Breast epithelium (tissue), 3 donors: ENCODE measurements around the gene MYBPC2.

Experiments
- POLR2A ChIP-seq: fragments of 450-650 bp; IDR thresholded peaks from one replicate; pipeline ENCODE4 v1.6.1; 2016; ENCODE audit warnings: antibody characterized with exemption, mild to moderate bottlenecking, moderate library complexity
- TF ChIP-seq, protein P1 (sequence below), 3 donors: fragments of 450-650 bp; IDR thresholded peaks; one replicate each; pipeline ENCODE4 v1.5.1; 2016 to 2017; ENCODE audit warnings: antibody characterized with exemption in 3 of 3, mild to moderate bottlenecking in 3 of 3, moderate library complexity in 3 of 3

DNA sequence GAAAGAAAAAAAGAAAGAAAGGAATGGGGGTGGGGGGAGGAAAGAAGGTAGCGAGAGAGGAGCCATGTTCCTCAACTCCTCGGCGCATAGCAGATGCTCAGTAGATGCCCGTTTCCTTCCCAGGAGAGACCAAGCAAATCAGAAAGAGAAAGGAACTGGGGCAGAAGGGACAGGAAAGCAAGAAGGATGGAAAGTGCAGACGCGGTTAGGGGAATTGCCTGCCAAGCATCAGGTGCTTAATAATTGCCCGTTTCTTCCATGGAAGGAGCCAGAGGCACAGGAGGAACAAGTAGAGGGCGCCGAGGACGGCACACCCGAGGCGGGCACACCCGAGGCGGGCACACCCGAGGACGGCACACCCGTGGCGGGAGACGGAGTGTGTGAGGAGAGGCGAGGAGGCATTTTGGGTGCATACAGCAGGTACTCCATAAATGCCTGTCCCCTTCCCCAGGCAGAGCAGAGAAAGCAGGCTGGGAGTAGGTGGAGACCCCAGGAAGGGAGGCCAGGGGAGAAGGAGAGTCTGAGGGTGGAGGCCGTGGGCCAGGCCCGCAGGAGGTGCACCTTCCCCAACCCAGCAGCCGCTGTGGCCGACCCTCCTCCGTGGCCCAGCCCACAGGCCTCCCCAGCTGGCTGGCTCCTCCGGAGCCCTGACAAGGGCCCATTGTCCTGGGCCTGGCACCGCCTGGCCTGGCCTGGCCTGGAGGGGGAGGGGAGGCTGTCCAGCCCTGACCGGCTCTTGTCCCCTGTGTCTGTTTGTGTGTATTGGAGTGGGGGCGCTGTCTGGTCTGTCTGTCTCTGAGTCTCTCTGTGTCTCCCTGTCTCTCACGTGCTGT, 63.7 kb downstream of the MYBPC2 start:
- no peak for TF ChIP-seq POLR2A
- TF ChIP-seq, protein P1, sequence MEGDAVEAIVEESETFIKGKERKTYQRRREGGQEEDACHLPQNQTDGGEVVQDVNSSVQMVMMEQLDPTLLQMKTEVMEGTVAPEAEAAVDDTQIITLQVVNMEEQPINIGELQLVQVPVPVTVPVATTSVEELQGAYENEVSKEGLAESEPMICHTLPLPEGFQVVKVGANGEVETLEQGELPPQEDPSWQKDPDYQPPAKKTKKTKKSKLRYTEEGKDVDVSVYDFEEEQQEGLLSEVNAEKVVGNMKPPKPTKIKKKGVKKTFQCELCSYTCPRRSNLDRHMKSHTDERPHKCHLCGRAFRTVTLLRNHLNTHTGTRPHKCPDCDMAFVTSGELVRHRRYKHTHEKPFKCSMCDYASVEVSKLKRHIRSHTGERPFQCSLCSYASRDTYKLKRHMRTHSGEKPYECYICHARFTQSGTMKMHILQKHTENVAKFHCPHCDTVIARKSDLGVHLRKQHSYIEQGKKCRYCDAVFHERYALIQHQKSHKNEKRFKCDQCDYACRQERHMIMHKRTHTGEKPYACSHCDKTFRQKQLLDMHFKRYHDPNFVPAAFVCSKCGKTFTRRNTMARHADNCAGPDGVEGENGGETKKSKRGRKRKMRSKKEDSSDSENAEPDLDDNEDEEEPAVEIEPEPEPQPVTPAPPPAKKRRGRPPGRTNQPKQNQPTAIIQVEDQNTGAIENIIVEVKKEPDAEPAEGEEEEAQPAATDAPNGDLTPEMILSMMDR (IDR thresholded peaks at IDR 0.05), result no peak
